ENCODE measurements around the gene RASA3. TPM values are rescaled to one million over a fixed set of nuclear protein-coding genes. Genes with fewer than 3 reads are reported as not detected.

Gene RASA3
- total and polyA plus RNA-seq, 2 donors (not counting 3 experiments of a cell fraction or from before 2014, with no cell fraction given), result 26.5 to 53.8 TPM

- DNase-seq (ENCODE audit: low read depth, low spot score) (no peak), FAIRE-seq (no peak)
- H3K4me2 ChIP-seq (ENCODE audit: insufficient read depth, low read length), result no peak overlapping the region
- H3K9me3 ChIP-seq (replicated peaks; ENCODE audit: control insufficient read depth, insufficient read depth, low read length), result no peaks in the 10 kb centered on the region
- TF ChIP-seq EZH2 (IDR thresholded peaks at IDR 0.05; ENCODE audit: borderline replicate concordance, low read depth, low read length, severe bottlenecking) (peak; percentile 12), MYC (IDR thresholded peaks at IDR 0.05; ENCODE audit: low read depth, low read length) (no peak)
- peaks cover 0 to 3% of the 10 kb centered on the region in 2 experiments for H3K27me3 ChIP-seq (ENCODE audit: control insufficient read depth in 2 of 2, insufficient read depth in 2 of 2, low read length in 2 of 2)
- CTCF ChIA-PET, result interaction anchor here (0.6 kb wide), 1 partner anchor 10 kb away, joined by 3 read pairs; no protein-coding TSS in a partner anchor
- no TSS peak for BruUV-seq (replicated peaks)
- POLR2A ChIA-PET, result no interaction called here
- H3K4me3 ChIP-seq (replicated peaks in 1 of 3; ENCODE audit: insufficient read depth in 1 of 3, low read depth in 1 of 3, low read length in 3 of 3), result no peak overlapping the region
- H2AFZ ChIP-seq (ENCODE audit: low read depth, low read length), result no peak overlapping the region
- no peaks in the 10 kb centered on the region for H3K9me1 ChIP-seq (replicated peaks; ENCODE audit: control insufficient read depth, extremely low read depth, insufficient read depth, low read length)
- H3K4me1 ChIP-seq (ENCODE audit: control insufficient read depth, extremely low read depth, insufficient read depth, low read length), result no peaks in the 10 kb centered on the region
- no peaks in the 10 kb centered on the region for H3K79me2 ChIP-seq (ENCODE audit: control insufficient read depth, insufficient read depth, low read length)
- dilution Hi-C loops (cut with MboI; ENCODE audit: extremely low pct_ligation_motif_present, low sequenced_read_pairs) (no loop called here), intact Hi-C loops (cut with micrococcal nuclease) (no loop called here)
- H3K9ac ChIP-seq (replicated peaks; ENCODE audit: extremely low read depth, insufficient read depth, low read length), result no peak overlapping the region
- H3K36me3 ChIP-seq (ENCODE audit: control insufficient read depth in 2 of 2, extremely low read depth in 1 of 2, insufficient read depth in 2 of 2, low read length in 2 of 2), result no peaks in the 10 kb centered on the region
- no peak overlapping the region for H3K27ac ChIP-seq (ENCODE audit: insufficient read depth, low read depth, low read length)
- H4K20me1 ChIP-seq (replicated peaks; ENCODE audit: control insufficient read depth, extremely low read depth, insufficient read depth, low read length), result no peaks in the 10 kb centered on the region
These were observed 19.3 kb upstream of the RASA3 start for GRCh38 chr13:114151565-114152284.

DNA sequence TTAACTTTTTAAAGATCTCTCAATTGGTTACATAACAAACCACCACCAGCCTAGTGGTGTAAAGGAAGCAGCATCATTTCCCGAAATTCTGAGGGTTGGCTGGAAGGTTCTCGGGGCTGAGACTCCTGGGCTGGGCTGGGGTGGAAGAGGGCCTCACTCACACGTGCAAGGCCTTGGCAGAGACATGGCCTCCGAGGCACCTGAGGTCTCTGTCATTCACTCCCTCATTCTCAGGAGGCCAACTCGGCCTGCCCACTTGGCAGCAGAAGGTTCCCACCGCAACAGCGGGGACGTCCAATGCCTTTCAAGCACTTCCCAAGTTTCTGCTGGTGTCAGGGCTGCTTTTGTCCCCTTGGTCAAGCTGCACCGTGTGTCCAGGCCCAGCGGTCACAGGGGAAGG lies 18.6 kb upstream of the RASA3 start:
- H3K4me3 ChIP-seq (replicated peaks in 1 of 3; ENCODE audit: insufficient read depth in 1 of 3, low read depth in 1 of 3, low read length in 3 of 3), result no peak overlapping the region
- H2AFZ ChIP-seq (ENCODE audit: low read depth, low read length), result no peak overlapping the region
- no peaks in the 10 kb centered on the region for H3K79me2 ChIP-seq (ENCODE audit: control insufficient read depth, insufficient read depth, low read length)
- BruUV-seq (replicated peaks), result no TSS peak
- no peaks in the 10 kb centered on the region for H4K20me1 ChIP-seq (replicated peaks; ENCODE audit: control insufficient read depth, extremely low read depth, insufficient read depth, low read length)
- H3K9me3 ChIP-seq (replicated peaks; ENCODE audit: control insufficient read depth, insufficient read depth, low read length), result no peaks in the 10 kb centered on the region
- no peak overlapping the region for H3K9ac ChIP-seq (replicated peaks; ENCODE audit: extremely low read depth, insufficient read depth, low read length)
- TF ChIP-seq GATA2 (IDR thresholded peaks at IDR 0.05; ENCODE audit: insufficient read depth, insufficient read length, low read depth, low read length), result no peak
- no peak for TF ChIP-seq MYC (IDR thresholded peaks at IDR 0.05; ENCODE audit: low read depth, low read length)
- no peak for TF ChIP-seq FOS (IDR thresholded peaks at IDR 0.05; ENCODE audit: borderline replicate concordance, insufficient read depth, low read length)
- no peak for TF ChIP-seq CTCF (IDR thresholded peaks at IDR 0.05; ENCODE audit: extremely low read depth in 1 of 2, insufficient read depth in 1 of 2, low read depth in 1 of 2, low read length in 2 of 2)
- no peak for TF ChIP-seq POLR2AphosphoS5 (IDR thresholded peaks at IDR 0.05; ENCODE audit: insufficient read depth, low read depth, low read length)
- TF ChIP-seq, protein P1, sequence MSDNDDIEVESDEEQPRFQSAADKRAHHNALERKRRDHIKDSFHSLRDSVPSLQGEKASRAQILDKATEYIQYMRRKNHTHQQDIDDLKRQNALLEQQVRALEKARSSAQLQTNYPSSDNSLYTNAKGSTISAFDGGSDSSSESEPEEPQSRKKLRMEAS (IDR thresholded peaks at IDR 0.05; ENCODE audit: insufficient read depth, insufficient read length), result no peak
- FAIRE-seq (no peak), DNase-seq (ENCODE audit: low read depth, low spot score) (no peak)
- POLR2A ChIA-PET, result no interaction called here
- intact Hi-C loops (cut with micrococcal nuclease) (no loop called here), dilution Hi-C loops (cut with MboI; ENCODE audit: extremely low pct_ligation_motif_present, low sequenced_read_pairs) (no loop called here)
- H3K27ac ChIP-seq (ENCODE audit: insufficient read depth, low read depth, low read length), result no peak overlapping the region
- H3K4me1 ChIP-seq (ENCODE audit: control insufficient read depth, extremely low read depth, insufficient read depth, low read length), result no peaks in the 10 kb centered on the region
- H3K4me2 ChIP-seq (ENCODE audit: insufficient read depth, low read length), result no peak overlapping the region
- H3K27me3 ChIP-seq (ENCODE audit: control insufficient read depth in 2 of 2, insufficient read depth in 2 of 2, low read length in 2 of 2), result peaks cover 0 to 3% of the 10 kb centered on the region in 2 experiments
- H3K36me3 ChIP-seq (ENCODE audit: control insufficient read depth in 2 of 2, extremely low read depth in 1 of 2, insufficient read depth in 2 of 2, low read length in 2 of 2), result no peaks in the 10 kb centered on the region
- CTCF ChIA-PET, result interaction anchor here (0.6 kb wide), 1 partner anchor 10 kb away, joined by 3 read pairs; no protein-coding TSS in a partner anchor
- H3K9me1 ChIP-seq (replicated peaks; ENCODE audit: control insufficient read depth, extremely low read depth, insufficient read depth, low read length), result no peaks in the 10 kb centered on the region

Data from endothelial cell of umbilical vein (primary cell).